ENCODE measurements around the gene ASL.
A peak's percentile ranks its signal among the peaks of the same experiment; 100 is the strongest.
"Not testable (repeated sequence)": the region's sequence is repeated elsewhere in the genome, so short reads cannot be mapped to it uniquely, and the experiment has no call there.

The ASL gene

DNA sequence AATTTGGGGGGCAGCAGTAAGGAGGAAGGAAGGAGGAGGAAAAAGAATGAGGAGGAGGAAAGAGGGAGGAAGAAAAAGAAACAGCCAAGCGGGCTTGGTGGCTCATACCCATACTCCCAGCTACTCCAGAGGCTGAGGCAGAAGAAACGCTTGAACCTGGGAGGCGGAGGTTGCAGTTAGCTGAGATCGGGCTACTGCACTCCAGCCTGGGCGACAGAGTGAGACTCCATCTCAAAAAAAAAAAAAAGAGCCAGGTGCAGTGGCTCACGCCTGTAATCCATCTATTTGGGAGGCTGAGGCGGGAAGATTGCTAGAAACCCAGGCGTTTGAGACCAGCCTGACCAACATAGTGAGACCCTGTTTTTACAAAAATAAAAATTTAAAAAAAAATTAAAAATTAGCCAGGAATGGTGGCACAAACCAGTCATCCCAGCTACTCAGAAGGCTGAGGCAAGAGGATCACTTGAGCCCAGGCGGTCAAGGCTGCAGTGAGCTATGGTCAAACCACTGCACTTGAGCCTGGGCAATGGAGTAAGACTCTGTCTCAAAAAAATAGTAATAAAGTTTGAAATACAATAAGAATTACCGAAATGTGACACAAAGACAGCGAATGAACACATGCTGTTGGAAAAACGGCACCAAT is 24.9 kb downstream of the ASL start:
- peak overlapping the region; percentile 45 for H3K4me3 ChIP-seq (replicated peaks; ENCODE audit: insufficient read depth, low read length)
- no peaks in the 10 kb centered on the region for H3K27me3 ChIP-seq (ENCODE audit: insufficient read depth, poor library complexity, severe bottlenecking)
- no peak overlapping the region for H3K27ac ChIP-seq (replicated peaks)
- no peak for DNase-seq (ENCODE audit: low read depth in 1 of 2, low spot score in 1 of 2)
- TF ChIP-seq REST (IDR thresholded peaks at IDR 0.05; ENCODE audit: insufficient replicate concordance, low read depth), result no peak

- H3K27ac ChIP-seq (replicated peaks); H3K4me3 ChIP-seq (replicated peaks; ENCODE audit: insufficient read depth, low read length); H3K27me3 ChIP-seq (ENCODE audit: insufficient read depth, poor library complexity, severe bottlenecking); DNase-seq (ENCODE audit: low read depth in 1 of 2, low spot score in 1 of 2): not testable (repeated sequence)
Measured at GRCh38 chr7:66102168-66102567, 26.5 kb downstream of the ASL start.

DNA sequence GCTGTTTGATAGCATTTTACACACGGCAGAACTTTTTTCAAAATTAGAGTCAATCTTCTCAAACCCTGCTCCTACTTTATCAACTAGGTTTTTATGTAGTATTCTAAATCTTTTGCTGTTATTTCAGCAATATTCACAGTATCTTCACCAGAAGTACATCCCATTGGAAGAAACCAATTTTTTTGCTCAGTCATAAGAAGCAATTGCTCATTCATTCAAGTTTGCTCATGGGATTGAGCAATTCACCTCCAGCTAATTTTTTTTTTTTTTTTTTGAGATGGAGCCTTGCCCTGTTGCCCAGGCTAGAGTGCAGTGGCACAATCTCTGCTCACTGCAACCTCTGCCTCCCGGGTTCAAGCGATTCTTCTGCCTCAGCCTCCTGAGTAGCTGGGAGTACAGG is 28.4 kb downstream of the ASL start:
- H3K27ac ChIP-seq (replicated peaks); H3K4me3 ChIP-seq (replicated peaks; ENCODE audit: insufficient read depth, low read length); DNase-seq (ENCODE audit: low read depth in 1 of 2, low spot score in 1 of 2); H3K27me3 ChIP-seq (ENCODE audit: insufficient read depth, poor library complexity, severe bottlenecking): not testable (repeated sequence)

GRCh38 chr7:66105263-66105748 is 29.7 kb downstream of the ASL start:
- TF ChIP-seq POLR2AphosphoS5 (IDR thresholded peaks at IDR 0.05; ENCODE audit: low read depth) (no peak), SPI1 (IDR thresholded peaks at IDR 0.05; ENCODE audit: borderline replicate concordance, low read depth) (no peak), GABPA (IDR thresholded peaks at IDR 0.05; ENCODE audit: low read depth) (no peak), CTCF (IDR thresholded peaks at IDR 0.05; ENCODE audit: insufficient read depth, low read length) (no peak), REST (IDR thresholded peaks at IDR 0.05; ENCODE audit: insufficient replicate concordance, low read depth) (no peak)
- Histone ChIP-seq H3K27ac (replicated peaks) (no peak overlapping the region), H3K27me3 (ENCODE audit: insufficient read depth, poor library complexity, severe bottlenecking) (no peaks in the 10 kb centered on the region), H3K4me3 (replicated peaks; ENCODE audit: insufficient read depth, low read length) (no peak overlapping the region)
- no peak for DNase-seq (ENCODE audit: low read depth in 1 of 2, low spot score in 1 of 2)

DNA sequence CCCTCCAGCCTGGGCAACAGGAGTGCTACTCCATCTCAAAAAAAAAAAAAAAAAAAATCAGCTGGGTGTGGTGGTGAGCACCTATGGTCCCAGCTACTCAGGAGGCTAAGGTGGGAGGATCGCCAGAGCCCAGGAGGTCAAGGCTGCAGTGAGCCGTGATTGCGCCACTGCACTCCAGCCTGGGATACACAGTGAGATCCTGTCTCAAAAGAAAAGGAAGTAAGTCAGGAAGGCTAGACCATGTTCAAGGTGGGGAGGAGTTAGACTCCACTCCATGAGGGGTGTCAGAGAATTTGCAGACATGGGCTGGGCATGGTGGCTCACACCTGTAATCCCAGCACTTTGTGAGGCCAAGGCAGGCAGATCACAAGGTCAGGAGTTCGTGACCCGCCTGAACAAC is 32.8 kb downstream of the ASL start:
- H3K27me3 ChIP-seq (ENCODE audit: insufficient read depth, poor library complexity, severe bottlenecking); DNase-seq (ENCODE audit: low read depth in 1 of 2, low spot score in 1 of 2); H3K27ac ChIP-seq (replicated peaks); H3K4me3 ChIP-seq (replicated peaks; ENCODE audit: insufficient read depth, low read length): not testable (repeated sequence)

- TF ChIP-seq SPI1 (IDR thresholded peaks at IDR 0.05; ENCODE audit: borderline replicate concordance, low read depth) (no peak), GABPA (IDR thresholded peaks at IDR 0.05; ENCODE audit: low read depth) (no peak), REST (IDR thresholded peaks at IDR 0.05; ENCODE audit: insufficient replicate concordance, low read depth) (no peak), POLR2AphosphoS5 (IDR thresholded peaks at IDR 0.05; ENCODE audit: low read depth) (no peak), CTCF (IDR thresholded peaks at IDR 0.05; ENCODE audit: insufficient read depth, low read length) (no peak)
- no peaks in the 10 kb centered on the region for H3K27me3 ChIP-seq (ENCODE audit: insufficient read depth, poor library complexity, severe bottlenecking)
- H3K4me3 ChIP-seq (replicated peaks; ENCODE audit: insufficient read depth, low read length), result no peak overlapping the region
- DNase-seq (ENCODE audit: low read depth in 1 of 2, low spot score in 1 of 2), result no peak
- H3K27ac ChIP-seq (replicated peaks), result no peak overlapping the region
Measured at GRCh38 chr7:66110856-66111255, 35.2 kb downstream of the ASL start.
